Mesenchymal stem cell (in vitro differentiated cells and primary cell): ENCODE results near the gene EPM2A.
"Not testable (repeated sequence)": the region's sequence is repeated elsewhere in the genome, so short reads cannot be mapped to it uniquely, and the experiment has no call there.

Experiments
- DNase-seq: peaks from one replicate; pipeline ENCODE4 v3.0.0-alpha.2; 2013
- H2AFZ ChIP-seq: one replicate; pipeline ENCODE4 v1.6.1; 2013; ENCODE audit warnings: low read depth, mild to moderate bottlenecking, control low read depth, inconsistent platforms, low read length, moderate library complexity
- H2AK5ac ChIP-seq: 2 replicates; pipeline ENCODE4 v1.6.1; 2013; ENCODE audit warnings: low read length, moderate library complexity, mild to moderate bottlenecking, inconsistent platforms; ENCODE audit not compliant: severe bottlenecking
- H2BK120ac ChIP-seq: one replicate; pipeline ENCODE4 v1.6.1; 2013; ENCODE audit warnings: low read depth, mild to moderate bottlenecking, inconsistent platforms, low read length, moderate library complexity
- H2BK12ac ChIP-seq, 2 experiments: one replicate each; pipeline ENCODE4 v1.6.1; 2013; ENCODE audit warnings: inconsistent platforms in 2 of 2, low read length in 2 of 2, mild to moderate bottlenecking in 2 of 2, moderate library complexity in 2 of 2, control low read depth in 1 of 2
- H2BK15ac ChIP-seq: one replicate; pipeline ENCODE4 v1.6.1; 2013; ENCODE audit warnings: mild to moderate bottlenecking, low read depth, inconsistent platforms; ENCODE audit not compliant: poor library complexity, severe bottlenecking
- H2BK5ac ChIP-seq: 2 replicates; pipeline ENCODE4 v1.6.1; 2013; ENCODE audit warnings: low read depth, mild to moderate bottlenecking, low read length, control low read depth, inconsistent platforms; ENCODE audit not compliant: poor library complexity, severe bottlenecking
- H3K14ac ChIP-seq, 2 experiments: one replicate each; pipeline ENCODE4 v1.6.1; 2013; ENCODE audit warnings: inconsistent platforms in 2 of 2, low read length in 2 of 2, control low read depth in 1 of 2, mild to moderate bottlenecking in 1 of 2, moderate library complexity in 1 of 2
- H3K18ac ChIP-seq, 2 experiments: one replicate each; pipeline ENCODE4 v1.6.1; 2013; ENCODE audit warnings: inconsistent platforms in 2 of 2, low read length in 2 of 2, control low read depth in 1 of 2, low read depth in 1 of 2, mild to moderate bottlenecking in 1 of 2
- H3K23ac ChIP-seq, 2 experiments: one replicate each; pipeline ENCODE4 v1.6.1; 2013; ENCODE audit warnings: inconsistent platforms in 2 of 2, low read length in 2 of 2, mild to moderate bottlenecking in 2 of 2, moderate library complexity in 2 of 2, control low read depth in 1 of 2
- H3K27ac ChIP-seq: 2 replicates; pipeline ENCODE4 v1.5.1; 2013; ENCODE audit warnings: mild to moderate bottlenecking, moderate library complexity, low read length, control low read depth, inconsistent platforms; ENCODE audit not compliant: poor library complexity, severe bottlenecking
- H3K27me3 ChIP-seq, 2 experiments: 2 replicates each; pipeline versions ENCODE4 v1.6.1 to v1.7.0; 2013; ENCODE audit warnings: low read length in 2 of 2, mild to moderate bottlenecking in 2 of 2, moderate library complexity in 2 of 2, control low read depth in 1 of 2, inconsistent platforms in 1 of 2; ENCODE audit not compliant: control insufficient read depth in 1 of 2, insufficient read depth in 1 of 2
- H3K36me3 ChIP-seq, 2 experiments: 2 replicates each; pipeline versions ENCODE4 v1.6.1 to v1.7.0; 2013; ENCODE audit warnings: low read length in 2 of 2, control low read depth in 1 of 2, inconsistent platforms in 1 of 2, low read depth in 1 of 2, mild to moderate bottlenecking in 1 of 2; ENCODE audit not compliant: insufficient read depth in 2 of 2, control insufficient read depth in 1 of 2
- H3K4ac ChIP-seq, 2 experiments: one replicate each; pipeline ENCODE4 v1.6.1; 2013; ENCODE audit warnings: inconsistent platforms in 2 of 2, low read length in 2 of 2, mild to moderate bottlenecking in 2 of 2, moderate library complexity in 2 of 2, control low read depth in 1 of 2, low read depth in 1 of 2
- H3K4me1 ChIP-seq: 2 replicates; pipeline ENCODE4 v1.6.1; 2013; ENCODE audit warnings: low read depth, low read length, control low read depth; ENCODE audit not compliant: control insufficient read depth, insufficient read depth
- H3K4me2 ChIP-seq: 2 replicates; pipeline ENCODE4 v1.6.1; 2013; ENCODE audit warnings: low read length, mild to moderate bottlenecking, inconsistent platforms; ENCODE audit not compliant: poor library complexity, severe bottlenecking
- H3K4me3 ChIP-seq, 2 experiments: 2 replicates each; pipeline versions ENCODE4 v1.5.1 to v1.7.0; 2013; ENCODE audit warnings: low read length in 2 of 2, mild to moderate bottlenecking in 2 of 2, control low read depth in 1 of 2, low read depth in 1 of 2; ENCODE audit not compliant: insufficient read depth in 1 of 2
- H3K79me1 ChIP-seq: replicated peaks from 2 replicates; pipeline ENCODE4 v1.6.1; 2013; ENCODE audit warnings: mild to moderate bottlenecking, control low read depth, low read length, inconsistent platforms; ENCODE audit not compliant: poor library complexity, severe bottlenecking
- H3K9ac ChIP-seq: 2 replicates; pipeline ENCODE4 v1.7.0; 2013; ENCODE audit warnings: mild to moderate bottlenecking, low read length, moderate library complexity
- H3K9me3 ChIP-seq: 2 replicates; pipeline ENCODE4 v1.7.0; 2013; ENCODE audit warnings: mild to moderate bottlenecking, low read length; ENCODE audit not compliant: control insufficient read depth
- H4K8ac ChIP-seq: one replicate; pipeline ENCODE4 v1.6.1; 2013; ENCODE audit warnings: inconsistent platforms, mild to moderate bottlenecking, low read length, moderate library complexity
- H4K91ac ChIP-seq: one replicate; pipeline ENCODE4 v1.6.1; 2013; ENCODE audit warnings: mild to moderate bottlenecking, low read length, inconsistent platforms
- WGBS: methylation state at CpG from one replicate; pipeline ENCODE4 v1.1.7; 2013; ENCODE audit warnings: mixed read lengths; 5-methylcytosine and 5-hydroxymethylcytosine counted together

EPM2A gene

DNA sequence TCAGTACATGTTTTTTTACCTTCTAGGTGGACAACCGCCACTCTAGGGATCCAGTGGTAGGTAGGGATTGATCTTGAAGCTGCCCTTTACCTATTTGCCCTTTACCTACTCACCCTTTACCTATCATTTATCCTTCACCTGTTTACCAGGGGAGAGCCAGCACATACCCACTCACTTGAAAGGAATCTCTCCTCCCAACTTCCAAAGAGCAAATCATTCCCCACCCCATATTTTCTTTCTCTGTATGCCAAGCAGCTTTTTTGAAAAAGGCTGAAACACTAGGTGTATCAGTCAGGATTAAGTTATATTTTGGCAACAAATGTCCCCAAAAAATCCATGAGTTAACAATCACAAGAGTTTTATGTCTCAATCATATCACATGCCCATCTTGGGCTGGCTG is 10.5 kb upstream of the EPM2A start:
- no peak overlapping the region for H3K9ac ChIP-seq
- H3K36me3 ChIP-seq, result no peaks in the 10 kb centered on the region
- no peak overlapping the region for H3K23ac ChIP-seq
- H3K18ac ChIP-seq, result no peak overlapping the region
- 92% methylated on average over 1 of the region's 1 CpG for WGBS
- no peak overlapping the region for H4K8ac ChIP-seq
- H3K4ac ChIP-seq, result no peak overlapping the region
- H4K91ac ChIP-seq, result no peak overlapping the region
- H3K4me1 ChIP-seq, result no peaks in the 10 kb centered on the region
- H3K9me3 ChIP-seq, result no peaks in the 10 kb centered on the region
- no peak overlapping the region for H3K4me3 ChIP-seq
- no peak overlapping the region for H3K14ac ChIP-seq
- H3K79me1 ChIP-seq, result no peaks in the 10 kb centered on the region
- H3K27ac ChIP-seq, result no peak overlapping the region
- H2AFZ ChIP-seq, result no peak overlapping the region
- H2BK5ac ChIP-seq, result no peak overlapping the region
- no peak overlapping the region for H3K4me2 ChIP-seq
- H3K27me3 ChIP-seq, result no peaks in the 10 kb centered on the region
- H2BK15ac ChIP-seq, result no peak overlapping the region
- H2BK120ac ChIP-seq, result no peak overlapping the region
- DNase-seq, result no peak
- H2AK5ac ChIP-seq, result no peak overlapping the region
- no peak overlapping the region for H2BK12ac ChIP-seq

- H3K9me3 ChIP-seq, result no peaks in the 10 kb centered on the region
- H2BK5ac ChIP-seq, result no peak overlapping the region
- no peak overlapping the region for H2AK5ac ChIP-seq
- H2BK120ac ChIP-seq, result no peak overlapping the region
- H3K4ac ChIP-seq, result no peak overlapping the region
- no peak overlapping the region for H3K23ac ChIP-seq
- no peak overlapping the region for H2AFZ ChIP-seq
- H4K91ac ChIP-seq, result no peak overlapping the region
- 100% methylated on average over 1 of the region's 2 CpGs for WGBS
- H2BK12ac ChIP-seq, result no peak overlapping the region
- no peak overlapping the region for H3K4me3 ChIP-seq
- H3K79me1 ChIP-seq, result no peaks in the 10 kb centered on the region
- H3K27ac ChIP-seq, result no peak overlapping the region
- H4K8ac ChIP-seq, result no peak overlapping the region
- H3K36me3 ChIP-seq, result no peaks in the 10 kb centered on the region
- no peaks in the 10 kb centered on the region for H3K4me1 ChIP-seq
- H3K18ac ChIP-seq, result no peak overlapping the region
- no peak for DNase-seq
- no peak overlapping the region for H2BK15ac ChIP-seq
- no peak overlapping the region for H3K4me2 ChIP-seq
- H3K14ac ChIP-seq, result no peak overlapping the region
- no peaks in the 10 kb centered on the region for H3K27me3 ChIP-seq
- no peak overlapping the region for H3K9ac ChIP-seq
Measured at GRCh38 chr6:145744619-145745018, 9.3 kb upstream of the EPM2A start.

GRCh38 chr6:145743332-145743731 is 8.0 kb upstream of the EPM2A start:
- H2AFZ ChIP-seq, result no peak overlapping the region
- WGBS, result no CpG with 5 or more reads among the region's 2 CpGs
- H3K27ac ChIP-seq, result no peak overlapping the region
- H3K4ac ChIP-seq, result no peak overlapping the region
- no peak overlapping the region for H3K4me3 ChIP-seq
- no peak for DNase-seq
- H3K14ac ChIP-seq, result no peak overlapping the region
- no peak overlapping the region for H2BK120ac ChIP-seq
- H3K23ac ChIP-seq, result no peak overlapping the region
- H2BK12ac ChIP-seq, result no peak overlapping the region
- no peak overlapping the region for H3K9ac ChIP-seq
- H3K9me3 ChIP-seq, result no peaks in the 10 kb centered on the region
- no peak overlapping the region for H2AK5ac ChIP-seq
- no peaks in the 10 kb centered on the region for H3K36me3 ChIP-seq
- H3K4me1 ChIP-seq, result no peaks in the 10 kb centered on the region
- no peak overlapping the region for H4K8ac ChIP-seq
- no peak overlapping the region for H3K4me2 ChIP-seq
- no peak overlapping the region for H2BK5ac ChIP-seq
- no peaks in the 10 kb centered on the region for H3K27me3 ChIP-seq
- no peak overlapping the region for H3K18ac ChIP-seq
- no peaks in the 10 kb centered on the region for H3K79me1 ChIP-seq
- no peak overlapping the region for H2BK15ac ChIP-seq
- H4K91ac ChIP-seq, result no peak overlapping the region

DNA sequence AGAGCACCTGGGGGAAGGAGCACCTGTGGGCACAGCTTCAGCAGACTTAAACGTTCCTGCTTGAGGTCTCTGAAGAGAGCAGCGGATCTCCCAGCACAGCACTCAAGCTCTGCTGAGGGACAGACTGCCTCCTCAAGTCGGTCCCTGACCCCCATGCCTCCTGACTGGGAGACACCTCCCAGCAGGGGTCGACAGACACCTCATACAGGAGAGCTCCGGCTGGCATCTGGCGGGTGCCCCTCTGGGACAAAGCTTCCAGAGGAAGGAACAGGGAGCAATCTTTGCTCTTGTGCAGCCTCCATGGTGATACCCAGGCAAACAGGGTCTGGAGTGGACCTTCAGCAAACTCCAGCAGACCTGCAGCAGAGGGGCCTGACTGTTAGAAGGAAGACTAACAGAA is 7.2 kb upstream of the EPM2A start:
- H2BK5ac ChIP-seq, H3K14ac ChIP-seq, H3K27me3 ChIP-seq, H3K9me3 ChIP-seq, H3K4ac ChIP-seq, H4K8ac ChIP-seq, H3K79me1 ChIP-seq, DNase-seq, H2AK5ac ChIP-seq, H2BK15ac ChIP-seq, H3K4me2 ChIP-seq, H3K4me3 ChIP-seq, H3K27ac ChIP-seq, H3K4me1 ChIP-seq, H2BK12ac ChIP-seq, H4K91ac ChIP-seq, H3K23ac ChIP-seq, H3K18ac ChIP-seq, H2AFZ ChIP-seq, H2BK120ac ChIP-seq, H3K36me3 ChIP-seq, H3K9ac ChIP-seq: not testable (repeated sequence)
- WGBS, result 90% methylated on average over 6 of the region's 6 CpGs
